DOHH2 (cell line): ENCODE measurements around the gene SLC7A9.

Experiments used
- EZH2phosphoT487 ChIP-seq: fragments of 200-600 bp; sonication (generic); IDR thresholded peaks from 2 replicates; pipeline ENCODE4 v1.6.1; 2017; ENCODE audit warnings: borderline replicate concordance, mild to moderate bottlenecking, antibody characterized with exemption, low read length, moderate library complexity, mixed read lengths
- TF ChIP-seq, protein P1 (sequence below): fragments of 200-600 bp; sonication (generic); IDR thresholded peaks from one replicate; pipeline ENCODE4 v1.5.1; 2014; ENCODE audit warnings: antibody characterized with exemption, mild to moderate bottlenecking, low read depth, low read length; ENCODE audit not compliant: poor library complexity, severe bottlenecking

DNA sequence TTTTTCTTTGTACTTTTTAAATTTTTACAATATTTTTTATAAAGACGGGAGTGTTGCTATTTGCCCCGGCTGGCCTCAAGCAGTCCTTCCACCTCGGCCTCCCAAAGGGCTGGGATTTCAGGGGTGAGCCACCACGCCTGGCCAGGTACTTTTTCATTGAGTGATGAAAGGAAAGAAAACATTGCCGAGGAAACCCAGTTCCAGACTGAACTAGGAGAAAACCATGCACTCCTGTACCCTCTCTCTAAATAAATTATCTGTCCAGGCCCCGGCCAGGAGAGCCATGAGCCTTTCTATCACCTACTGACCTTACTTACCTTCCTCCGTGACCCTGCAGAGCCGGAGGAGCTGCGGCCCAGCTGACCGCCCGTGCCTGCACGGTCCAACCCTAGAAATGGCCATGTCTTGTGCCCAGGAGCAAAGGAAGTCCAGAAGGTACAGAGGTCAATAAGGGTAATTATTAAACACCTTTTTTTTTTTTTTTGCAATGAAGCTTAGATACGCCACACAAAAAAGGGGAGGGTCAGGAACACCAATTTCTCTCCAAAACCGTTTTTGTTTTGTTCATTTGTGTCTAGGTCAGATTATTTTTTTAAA is at the start of gene SLC7A9:
- TF ChIP-seq, protein P1, sequence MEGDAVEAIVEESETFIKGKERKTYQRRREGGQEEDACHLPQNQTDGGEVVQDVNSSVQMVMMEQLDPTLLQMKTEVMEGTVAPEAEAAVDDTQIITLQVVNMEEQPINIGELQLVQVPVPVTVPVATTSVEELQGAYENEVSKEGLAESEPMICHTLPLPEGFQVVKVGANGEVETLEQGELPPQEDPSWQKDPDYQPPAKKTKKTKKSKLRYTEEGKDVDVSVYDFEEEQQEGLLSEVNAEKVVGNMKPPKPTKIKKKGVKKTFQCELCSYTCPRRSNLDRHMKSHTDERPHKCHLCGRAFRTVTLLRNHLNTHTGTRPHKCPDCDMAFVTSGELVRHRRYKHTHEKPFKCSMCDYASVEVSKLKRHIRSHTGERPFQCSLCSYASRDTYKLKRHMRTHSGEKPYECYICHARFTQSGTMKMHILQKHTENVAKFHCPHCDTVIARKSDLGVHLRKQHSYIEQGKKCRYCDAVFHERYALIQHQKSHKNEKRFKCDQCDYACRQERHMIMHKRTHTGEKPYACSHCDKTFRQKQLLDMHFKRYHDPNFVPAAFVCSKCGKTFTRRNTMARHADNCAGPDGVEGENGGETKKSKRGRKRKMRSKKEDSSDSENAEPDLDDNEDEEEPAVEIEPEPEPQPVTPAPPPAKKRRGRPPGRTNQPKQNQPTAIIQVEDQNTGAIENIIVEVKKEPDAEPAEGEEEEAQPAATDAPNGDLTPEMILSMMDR = no peak
- TF ChIP-seq EZH2phosphoT487 = no peak
